Measurements from ENCODE around the gene RTBDN.
A peak's percentile ranks its signal among the peaks of the same experiment; 100 is the strongest.

Gene RTBDN

GRCh38 chr19:12797141-12797587 lies 37.2 kb downstream of the RTBDN start:
- H3K9ac ChIP-seq: no peak overlapping the region
- no peak for TF ChIP-seq CTCF (IDR thresholded peaks at IDR 0.05)
- no peaks in the 10 kb centered on the region for H3K36me3 ChIP-seq (ENCODE audit: control insufficient read depth, insufficient read depth, low read length)
- H3K4me2 ChIP-seq (ENCODE audit: low read length): no peak overlapping the region
- H3K27me3 ChIP-seq (ENCODE audit: control insufficient read depth, insufficient read depth, low read length): no peaks in the 10 kb centered on the region
- peaks cover 25% of the 10 kb centered on the region for H3K4me1 ChIP-seq
- H3K4me3 ChIP-seq (ENCODE audit: low read depth, low read length): no peak overlapping the region
- no peaks in the 10 kb centered on the region for H3K9me3 ChIP-seq (ENCODE audit: control insufficient read depth, low read length)
- no peak overlapping the region for H3K27ac ChIP-seq
- peaks cover 20% of the 10 kb centered on the region for H3K79me2 ChIP-seq
- no peak overlapping the region for H2AFZ ChIP-seq

- Histone ChIP-seq H3K27me3 (ENCODE audit: control insufficient read depth, insufficient read depth, low read length) (no peaks in the 10 kb centered on the region), H3K9me3 (ENCODE audit: control insufficient read depth, low read length) (no peaks in the 10 kb centered on the region), H3K36me3 (ENCODE audit: control insufficient read depth, insufficient read depth, low read length) (no peaks in the 10 kb centered on the region), H3K79me2 (peaks cover 19% of the 10 kb centered on the region), H3K9ac (no peak overlapping the region), H3K4me2 (ENCODE audit: low read length) (peak overlapping the region; percentile 30), H3K4me1 (peaks cover 24% of the 10 kb centered on the region), H3K4me3 (ENCODE audit: low read depth, low read length) (no peak overlapping the region), H3K27ac (no peak overlapping the region), H2AFZ (no peak overlapping the region)
- TF ChIP-seq CTCF (IDR thresholded peaks at IDR 0.05): peak; percentile 92
Measured at GRCh38 chr19:12796146-12797071, 38.0 kb downstream of the RTBDN start.

- TF ChIP-seq CTCF (IDR thresholded peaks at IDR 0.05): no peak
- Histone ChIP-seq H3K9me3 (ENCODE audit: control insufficient read depth, low read length) (no peaks in the 10 kb centered on the region), H3K4me3 (ENCODE audit: low read depth, low read length) (no peak overlapping the region)
Measured at GRCh38 chr19:12794971-12795381, 39.4 kb downstream of the RTBDN start.

GRCh38 chr19:12794196-12794941 lies 40.0 kb downstream of the RTBDN start:
- Histone ChIP-seq H3K27ac (peak overlapping the region; percentile 100), H3K4me2 (ENCODE audit: low read length) (peak overlapping the region; percentile 87), H3K27me3 (ENCODE audit: control insufficient read depth, insufficient read depth, low read length) (no peaks in the 10 kb centered on the region), H3K4me3 (ENCODE audit: low read depth, low read length) (peak overlapping the region; percentile 97), H3K36me3 (ENCODE audit: control insufficient read depth, insufficient read depth, low read length) (no peaks in the 10 kb centered on the region), H3K9ac (peak overlapping the region; percentile 87), H3K79me2 (peaks cover 8% of the 10 kb centered on the region), H3K9me3 (ENCODE audit: control insufficient read depth, low read length) (no peaks in the 10 kb centered on the region), H3K4me1 (peaks cover 27% of the 10 kb centered on the region), H2AFZ (peak overlapping the region; percentile 61)
- TF ChIP-seq CTCF (IDR thresholded peaks at IDR 0.05): no peak

More at GRCh38 chr19:12794971-12795381, 39.4 kb downstream of the RTBDN start:
- Histone ChIP-seq H3K4me1 (peaks cover 27% of the 10 kb centered on the region), H3K9ac (no peak overlapping the region), H3K4me2 (ENCODE audit: low read length) (no peak overlapping the region), H2AFZ (no peak overlapping the region), H3K27me3 (ENCODE audit: control insufficient read depth, insufficient read depth, low read length) (no peaks in the 10 kb centered on the region), H3K36me3 (ENCODE audit: control insufficient read depth, insufficient read depth, low read length) (no peaks in the 10 kb centered on the region), H3K27ac (no peak overlapping the region), H3K79me2 (peaks cover 8% of the 10 kb centered on the region)

Measured in parathyroid adenoma (tissue), 2 donors.